GM06990 (cell line): ENCODE measurements around the gene LMO7.

ENCODE experiments used
- DNase-seq: peaks from one replicate; pipeline ENCODE4 v3.0.0-alpha.2; 2011; ENCODE audit not compliant: insufficient read length; ENCODE audit errors: extremely low read depth
- H3K27me3 ChIP-seq: replicated peaks from 2 replicates; pipeline ENCODE4 v1.6.0; 2011; ENCODE audit warnings: low read length; ENCODE audit not compliant: control insufficient read depth, insufficient read depth
- H3K36me3 ChIP-seq: 2 replicates; pipeline ENCODE4 v1.5.1; 2011; ENCODE audit warnings: low read length; ENCODE audit not compliant: control insufficient read depth, insufficient read depth
- H3K4me3 ChIP-seq: replicated peaks from 2 replicates; pipeline ENCODE4 v1.5.1; 2011; ENCODE audit warnings: low read depth, mild to moderate bottlenecking, control low read depth, low read length
- CTCF ChIP-seq: IDR thresholded peaks from 2 replicates; pipeline ENCODE4 v1.5.1; 2011; ENCODE audit warnings: low read length, control low read depth, mild to moderate bottlenecking, inconsistent platforms; ENCODE audit not compliant: insufficient read depth, poor library complexity, severe bottlenecking

LMO7 gene

GRCh38 chr13:75717525-75717924 lies 81.4 kb downstream of the LMO7 start:
- no peak for DNase-seq
- Histone ChIP-seq H3K36me3 (no peaks in the 10 kb centered on the region), H3K27me3 (no peaks in the 10 kb centered on the region), H3K4me3 (no peak overlapping the region)
- TF ChIP-seq CTCF, result no peak

- DNase-seq, result no peak
- TF ChIP-seq CTCF, result no peak
- H3K27me3 ChIP-seq, result no peaks in the 10 kb centered on the region
- no peaks in the 10 kb centered on the region for H3K36me3 ChIP-seq
- H3K4me3 ChIP-seq, result no peak overlapping the region
Observed at GRCh38 chr13:75721307-75721706, 85.2 kb downstream of the LMO7 start.

- no peak for DNase-seq
- Histone ChIP-seq H3K4me3 (no peak overlapping the region), H3K36me3 (no peaks in the 10 kb centered on the region), H3K27me3 (no peaks in the 10 kb centered on the region)
- no peak for TF ChIP-seq CTCF
Observed at GRCh38 chr13:75723901-75724300, 87.8 kb downstream of the LMO7 start.

GRCh38 chr13:75724752-75725517 lies 88.8 kb downstream of the LMO7 start:
- DNase-seq, result no peak
- Histone ChIP-seq H3K4me3 (no peak overlapping the region), H3K27me3 (no peaks in the 10 kb centered on the region), H3K36me3 (no peaks in the 10 kb centered on the region)
- TF ChIP-seq CTCF, result no peak

GRCh38 chr13:75725736-75726135 lies 89.6 kb downstream of the LMO7 start:
- DNase-seq, result no peak
- H3K4me3 ChIP-seq, result no peak overlapping the region

More at GRCh38 chr13:75725736-75726135, 89.6 kb downstream of the LMO7 start:
- Histone ChIP-seq H3K27me3 (no peaks in the 10 kb centered on the region), H3K36me3 (no peaks in the 10 kb centered on the region)
- TF ChIP-seq CTCF, result no peak
